ENCODE results near the gene ANKS4B.

Gene ANKS4B

GRCh38 chr16:21301168-21301894 lies 67.8 kb downstream of the ANKS4B start:
- DNase-seq, result no peak

GRCh38 chr16:21301895-21302291 lies 68.4 kb downstream of the ANKS4B start:
- DNase-seq, result no peak

- DNase-seq, result no peak
These were observed 69.0 kb downstream of the ANKS4B start for GRCh38 chr16:21302454-21302853.

- no peak for DNase-seq
These were observed 69.5 kb downstream of the ANKS4B start for GRCh38 chr16:21302898-21303528.

Data from activated CD4-positive, CD25-positive, alpha-beta regulatory T cell (primary cell).